ENCODE data around the gene COL28A1.

The COL28A1 gene

DNA sequence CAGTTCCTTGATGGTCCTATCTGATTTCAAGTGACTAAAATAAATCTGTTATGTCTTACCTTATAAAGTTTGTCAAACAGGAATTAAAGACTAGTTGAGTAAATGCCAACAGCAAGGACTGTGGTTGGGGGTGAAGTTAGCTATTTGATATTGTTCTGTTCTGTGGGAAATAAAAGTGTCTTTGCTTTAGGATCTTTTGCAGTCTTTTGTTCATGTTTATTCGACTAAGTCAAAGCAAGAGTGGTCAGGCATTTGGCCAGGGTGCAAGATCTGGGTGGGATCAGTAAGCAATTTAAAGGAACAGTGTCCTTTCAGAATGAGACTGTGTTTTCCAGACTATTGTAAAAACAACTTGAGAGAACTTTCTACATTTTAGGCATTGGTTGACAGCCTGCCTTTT is at the start of gene COL28A1:
COL28A1 (minus strand) TSS at position 183 of the 400 bp plus-strand sequence. CDS start 2,998 bp downstream, outside the sequence.
- no peak within 1 kb of the TSS for H3K4me3 ChIP-seq (ENCODE audit: low read depth, low read length)
- no peak for TF ChIP-seq CTCF (IDR thresholded peaks at IDR 0.05; ENCODE audit: control insufficient read depth, extremely low read depth, insufficient read depth)
- no peak for DNase-seq (ENCODE audit: low read depth)

GRCh38 chr7:7584653-7585052 is 49.0 kb upstream of the COL28A1 start:
- no peak for DNase-seq (ENCODE audit: low read depth)
- no peak for TF ChIP-seq CTCF (IDR thresholded peaks at IDR 0.05; ENCODE audit: control insufficient read depth, extremely low read depth, insufficient read depth)
- no peak overlapping the region for H3K4me3 ChIP-seq (ENCODE audit: low read depth, low read length)

DNA sequence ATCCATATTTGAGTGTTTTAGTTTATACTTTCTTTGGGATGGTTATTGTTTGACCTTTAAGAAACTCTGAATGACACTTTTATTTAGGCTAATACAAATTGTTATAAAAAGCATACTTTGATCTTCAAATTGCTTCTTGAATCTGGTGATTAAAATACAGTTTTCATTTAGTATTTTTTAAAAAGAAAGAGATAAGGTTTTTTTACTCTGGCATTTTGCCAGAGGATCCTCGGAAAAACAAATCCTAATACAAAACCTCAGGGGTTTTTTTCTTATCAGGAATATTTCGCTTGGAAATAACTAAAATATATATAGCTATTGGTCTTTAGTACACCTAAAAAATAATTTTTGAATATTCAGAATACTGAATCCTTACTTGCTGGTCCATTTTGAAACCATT is 48.1 kb upstream of the COL28A1 start:
- H3K4me3 ChIP-seq (ENCODE audit: low read depth, low read length), result no peak overlapping the region
- TF ChIP-seq CTCF (IDR thresholded peaks at IDR 0.05; ENCODE audit: control insufficient read depth, extremely low read depth, insufficient read depth), result no peak
- no peak for DNase-seq (ENCODE audit: low read depth)

- TF ChIP-seq CTCF (IDR thresholded peaks at IDR 0.05; ENCODE audit: control insufficient read depth, extremely low read depth, insufficient read depth), result no peak
- no peak overlapping the region for H3K4me3 ChIP-seq (ENCODE audit: low read depth, low read length)
- DNase-seq (ENCODE audit: low read depth), result no peak
Observed at GRCh38 chr7:7582596-7582995, 46.9 kb upstream of the COL28A1 start.

DNA sequence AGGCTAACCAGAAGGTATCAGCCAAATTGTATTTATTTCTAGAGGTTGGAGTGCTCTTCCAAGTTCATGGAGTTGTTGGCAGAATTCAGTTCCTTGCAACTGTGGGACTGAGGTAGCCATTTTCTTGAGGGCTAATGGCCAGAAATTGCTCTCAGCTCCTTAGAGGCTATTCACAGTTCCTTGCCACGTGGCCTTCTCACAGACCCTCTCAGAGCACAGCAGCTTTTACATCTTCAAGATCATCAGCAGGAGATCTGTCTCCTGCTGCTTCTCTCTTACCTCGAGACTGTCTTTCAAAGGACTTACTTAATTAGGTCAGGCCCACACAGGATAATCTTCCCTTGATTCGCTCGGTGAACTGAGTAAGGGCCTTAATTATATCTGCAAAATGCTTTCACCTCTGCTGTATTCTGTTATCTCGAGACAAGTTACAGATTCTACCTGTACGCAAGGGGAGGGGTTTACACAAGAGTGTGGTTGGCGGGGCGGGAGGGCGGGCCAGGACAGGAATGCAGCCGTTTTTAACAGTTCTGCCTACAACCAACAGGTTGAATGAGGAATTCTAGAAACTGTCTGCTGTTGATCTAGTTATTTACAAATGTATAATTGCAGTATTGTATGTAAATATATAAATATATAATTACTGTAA is 46.0 kb upstream of the COL28A1 start:
- DNase-seq (ENCODE audit: low read depth), result no peak
- H3K4me3 ChIP-seq (ENCODE audit: low read depth, low read length), result no peak overlapping the region

DNA sequence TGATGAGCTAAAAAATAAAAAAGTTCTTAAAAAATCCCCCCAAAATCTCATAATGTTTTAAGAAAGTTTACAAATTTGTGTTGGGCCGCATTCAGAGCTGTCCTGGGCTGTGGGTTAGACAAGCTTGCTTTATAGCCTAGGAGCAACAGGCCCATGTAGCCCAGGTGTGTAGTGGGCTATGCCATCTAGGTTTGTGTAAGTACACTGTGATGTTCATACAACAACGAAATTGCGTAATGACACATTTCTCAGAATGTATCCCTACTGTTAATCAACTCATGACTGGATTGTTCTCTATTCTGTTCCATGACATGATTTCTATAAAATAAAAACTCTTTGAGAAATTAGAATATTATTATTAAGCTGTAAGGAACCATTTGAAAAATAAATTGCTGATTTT is 44.0 kb upstream of the COL28A1 start:
- no peak overlapping the region for H3K4me3 ChIP-seq (ENCODE audit: low read depth, low read length)
- TF ChIP-seq CTCF (IDR thresholded peaks at IDR 0.05; ENCODE audit: control insufficient read depth, extremely low read depth, insufficient read depth), result no peak
- DNase-seq (ENCODE audit: low read depth), result no peak

More for the DNA sequence above, 46.0 kb upstream of the COL28A1 start:
- TF ChIP-seq CTCF (IDR thresholded peaks at IDR 0.05; ENCODE audit: control insufficient read depth, extremely low read depth, insufficient read depth), result no peak

- no peak for DNase-seq (ENCODE audit: low read depth)
- TF ChIP-seq CTCF (IDR thresholded peaks at IDR 0.05; ENCODE audit: control insufficient read depth, extremely low read depth, insufficient read depth), result no peak
- no peak overlapping the region for H3K4me3 ChIP-seq (ENCODE audit: low read depth, low read length)
Observed at GRCh38 chr7:7577888-7578287, 42.2 kb upstream of the COL28A1 start.

Measured in LNCaP clone FGC (cell line).